ENCODE data around the gene NLN. TPM values are rescaled to one million over a fixed set of nuclear protein-coding genes. Genes with fewer than 3 reads are reported as not detected.

The NLN gene
- total RNA-seq, 1 donor from 2014 or later = 94.0 TPM

DNA sequence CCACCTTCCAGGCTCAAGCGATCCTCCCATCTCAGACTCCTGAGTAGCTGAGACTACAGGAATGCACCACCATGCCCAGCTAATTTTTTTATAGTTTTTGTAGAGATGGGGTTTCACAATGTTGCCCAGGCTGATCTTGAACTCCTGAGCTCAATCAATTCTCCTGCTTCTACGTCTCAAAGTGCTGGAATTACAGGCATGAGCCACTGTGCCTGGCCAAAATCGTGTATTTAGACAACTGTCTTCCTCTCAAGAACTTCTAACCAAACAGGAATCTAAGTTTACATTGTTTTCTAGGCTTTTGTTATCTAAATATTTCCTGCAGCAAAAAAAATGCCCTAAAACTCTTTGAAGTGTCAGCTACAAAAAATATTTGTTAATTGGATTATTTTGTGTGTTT lies 78.8 kb downstream of the NLN start:
- no peak overlapping the region for H3K4me3 Mint-ChIP-seq (ENCODE audit: unreplicated experiment)
- no peaks in the 10 kb centered on the region for H3K27me3 Mint-ChIP-seq (ENCODE audit: unreplicated experiment)
- peaks cover 6% of the 10 kb centered on the region for H3K9me3 Mint-ChIP-seq (ENCODE audit: unreplicated experiment)
- peaks cover 29% of the 10 kb centered on the region for H3K36me3 Mint-ChIP-seq (ENCODE audit: unreplicated experiment)
- H3K4me1 Mint-ChIP-seq (ENCODE audit: low read depth, unreplicated experiment) = peaks cover 26% of the 10 kb centered on the region
- DNase-seq = no peak
- H3K27ac Mint-ChIP-seq (ENCODE audit: unreplicated experiment) = no peak overlapping the region
- TF ChIP-seq, protein P1, sequence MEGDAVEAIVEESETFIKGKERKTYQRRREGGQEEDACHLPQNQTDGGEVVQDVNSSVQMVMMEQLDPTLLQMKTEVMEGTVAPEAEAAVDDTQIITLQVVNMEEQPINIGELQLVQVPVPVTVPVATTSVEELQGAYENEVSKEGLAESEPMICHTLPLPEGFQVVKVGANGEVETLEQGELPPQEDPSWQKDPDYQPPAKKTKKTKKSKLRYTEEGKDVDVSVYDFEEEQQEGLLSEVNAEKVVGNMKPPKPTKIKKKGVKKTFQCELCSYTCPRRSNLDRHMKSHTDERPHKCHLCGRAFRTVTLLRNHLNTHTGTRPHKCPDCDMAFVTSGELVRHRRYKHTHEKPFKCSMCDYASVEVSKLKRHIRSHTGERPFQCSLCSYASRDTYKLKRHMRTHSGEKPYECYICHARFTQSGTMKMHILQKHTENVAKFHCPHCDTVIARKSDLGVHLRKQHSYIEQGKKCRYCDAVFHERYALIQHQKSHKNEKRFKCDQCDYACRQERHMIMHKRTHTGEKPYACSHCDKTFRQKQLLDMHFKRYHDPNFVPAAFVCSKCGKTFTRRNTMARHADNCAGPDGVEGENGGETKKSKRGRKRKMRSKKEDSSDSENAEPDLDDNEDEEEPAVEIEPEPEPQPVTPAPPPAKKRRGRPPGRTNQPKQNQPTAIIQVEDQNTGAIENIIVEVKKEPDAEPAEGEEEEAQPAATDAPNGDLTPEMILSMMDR (IDR thresholded peaks at IDR 0.05; ENCODE audit: partially characterized antibody, unreplicated experiment) = no peak

DNA sequence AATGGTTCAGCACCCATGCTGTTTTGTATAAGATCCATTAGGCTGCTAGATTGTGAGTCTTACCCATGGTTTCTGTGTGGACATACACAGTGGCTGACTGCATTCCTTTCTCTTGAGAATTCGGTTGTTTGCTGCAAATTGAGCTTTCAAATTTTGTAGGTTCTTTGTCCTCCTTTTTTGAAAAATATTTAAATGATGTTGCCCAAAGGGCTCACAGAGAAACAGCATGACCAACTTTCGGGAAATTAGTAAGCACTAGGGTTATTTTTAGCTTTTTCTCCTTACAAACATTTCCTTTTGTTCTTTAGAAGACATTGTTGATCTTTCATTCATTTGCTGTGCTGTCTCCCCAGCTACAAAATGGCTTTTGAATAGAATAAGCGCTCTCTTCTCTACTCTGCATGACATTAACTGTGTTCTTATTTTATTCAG lies 79.4 kb downstream of the NLN start:
- Mint-ChIP-seq H3K4me1 (ENCODE audit: low read depth, unreplicated experiment) (peaks cover 26% of the 10 kb centered on the region), H3K27me3 (ENCODE audit: unreplicated experiment) (no peaks in the 10 kb centered on the region), H3K9me3 (ENCODE audit: unreplicated experiment) (peaks cover 6% of the 10 kb centered on the region), H3K36me3 (ENCODE audit: unreplicated experiment) (peaks cover 30% of the 10 kb centered on the region), H3K27ac (ENCODE audit: unreplicated experiment) (no peak overlapping the region), H3K4me3 (ENCODE audit: unreplicated experiment) (no peak overlapping the region)
- no peak for DNase-seq
- TF ChIP-seq, protein P1 (IDR thresholded peaks at IDR 0.05; ENCODE audit: partially characterized antibody, unreplicated experiment) = no peak

DNA sequence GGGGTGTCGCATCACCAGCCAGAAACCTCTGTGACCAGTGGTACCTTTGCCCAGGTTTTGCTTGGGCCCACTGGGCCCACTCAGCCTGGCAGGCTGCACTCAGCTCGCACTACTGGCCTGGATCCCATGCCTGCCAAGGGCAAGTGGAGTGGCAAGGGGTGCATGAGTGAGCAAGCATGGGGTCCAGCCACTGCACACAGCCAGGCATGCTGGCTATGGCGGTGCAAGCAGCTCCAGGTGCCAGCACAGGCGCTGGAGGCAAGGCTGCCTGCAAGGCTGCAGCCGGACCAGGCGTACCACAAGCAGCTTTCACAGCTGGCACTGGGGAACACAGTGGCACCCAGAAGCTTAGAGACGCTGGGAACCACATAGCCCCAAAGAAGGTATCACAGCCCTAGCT lies 80.1 kb downstream of the NLN start:
- Mint-ChIP-seq H3K9me3 (ENCODE audit: unreplicated experiment) (peaks cover 8% of the 10 kb centered on the region), H3K27me3 (ENCODE audit: unreplicated experiment) (no peaks in the 10 kb centered on the region), H3K4me3 (ENCODE audit: unreplicated experiment) (no peak overlapping the region), H3K27ac (ENCODE audit: unreplicated experiment) (peak overlapping the region; percentile 64), H3K4me1 (ENCODE audit: low read depth, unreplicated experiment) (peaks cover 21% of the 10 kb centered on the region), H3K36me3 (ENCODE audit: unreplicated experiment) (peaks cover 30% of the 10 kb centered on the region)
- no peak for DNase-seq
- TF ChIP-seq, protein P1 (IDR thresholded peaks at IDR 0.05; ENCODE audit: partially characterized antibody, unreplicated experiment) = no peak

DNA sequence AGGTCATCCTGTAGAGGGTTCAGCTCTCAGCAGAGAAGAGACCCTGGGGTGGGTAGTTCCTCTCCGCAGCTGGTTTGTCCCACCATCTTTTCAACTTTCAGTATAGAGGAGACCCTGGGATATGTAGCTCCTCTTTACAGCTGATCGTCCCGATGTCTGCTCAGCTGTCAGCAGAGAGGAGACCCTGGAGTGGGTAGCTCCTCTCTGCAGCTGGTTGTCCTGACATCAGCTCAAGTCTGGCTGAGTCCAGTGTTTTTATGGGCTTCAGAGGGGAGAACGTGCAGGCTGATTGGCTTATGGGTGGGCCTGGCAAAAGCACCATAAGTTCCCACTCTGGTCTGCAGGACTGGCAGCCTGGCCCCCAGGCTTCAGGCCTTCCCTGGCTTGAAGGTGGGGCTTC lies 80.8 kb downstream of the NLN start:
- Mint-ChIP-seq H3K27ac (ENCODE audit: unreplicated experiment) (no peak overlapping the region), H3K4me3 (ENCODE audit: unreplicated experiment) (no peak overlapping the region), H3K9me3 (ENCODE audit: unreplicated experiment) (peaks cover 6% of the 10 kb centered on the region), H3K36me3 (ENCODE audit: unreplicated experiment) (peaks cover 30% of the 10 kb centered on the region), H3K27me3 (ENCODE audit: unreplicated experiment) (no peaks in the 10 kb centered on the region), H3K4me1 (ENCODE audit: low read depth, unreplicated experiment) (peaks cover 16% of the 10 kb centered on the region)
- no peak for DNase-seq
- TF ChIP-seq, protein P1 (IDR thresholded peaks at IDR 0.05; ENCODE audit: partially characterized antibody, unreplicated experiment) = no peak

DNA sequence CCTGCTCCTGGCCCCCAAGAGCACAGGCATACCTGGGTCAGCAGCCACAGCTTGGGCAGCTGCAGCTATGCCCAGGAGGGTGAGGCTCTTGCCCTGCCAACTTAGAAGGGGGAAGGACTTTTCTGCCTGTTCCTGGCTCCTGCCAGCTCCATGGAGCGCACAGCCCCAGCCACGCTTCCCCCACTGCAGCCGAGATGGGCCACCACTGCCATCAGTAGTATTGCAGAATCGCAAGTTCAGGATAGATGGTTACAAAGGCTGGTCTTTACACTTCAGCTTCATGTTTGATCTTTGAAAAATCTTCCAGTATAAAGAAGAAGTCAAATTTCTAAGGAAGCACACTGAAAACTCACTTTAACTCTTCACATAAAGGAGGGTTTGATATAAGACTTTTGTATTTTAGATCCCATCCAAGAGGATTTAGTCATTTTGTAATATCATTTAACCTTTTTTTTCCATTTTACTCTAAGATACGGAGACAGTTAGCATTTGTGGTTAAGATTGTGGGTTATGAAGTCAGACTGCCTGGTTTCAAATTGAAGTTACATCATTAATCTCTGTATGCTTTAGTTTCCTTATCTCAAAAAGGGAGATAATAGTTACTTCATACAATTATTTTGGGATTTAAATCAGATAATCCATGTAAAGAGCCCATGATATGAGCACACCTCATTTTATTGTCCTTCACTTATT lies 81.8 kb downstream of the NLN start:
- Mint-ChIP-seq H3K9me3 (ENCODE audit: unreplicated experiment) (peaks cover 6% of the 10 kb centered on the region), H3K27me3 (ENCODE audit: unreplicated experiment) (no peaks in the 10 kb centered on the region), H3K4me3 (ENCODE audit: unreplicated experiment) (no peak overlapping the region)

More for the DNA sequence above, 81.8 kb downstream of the NLN start:
- Mint-ChIP-seq H3K36me3 (ENCODE audit: unreplicated experiment) (peaks cover 30% of the 10 kb centered on the region), H3K27ac (ENCODE audit: unreplicated experiment) (no peak overlapping the region), H3K4me1 (ENCODE audit: low read depth, unreplicated experiment) (peaks cover 19% of the 10 kb centered on the region)
- no peak for DNase-seq
- TF ChIP-seq, protein P1 (IDR thresholded peaks at IDR 0.05; ENCODE audit: partially characterized antibody, unreplicated experiment) = no peak

All from glutamatergic neuron (in vitro differentiated cells).